RWPE2 (cell line): ENCODE measurements around the gene MPRIP.

Experiments
- ATAC-seq: fragments of 200-7000 bp; cut with Tn5 transposase; 3 replicates; pipeline ENCODE4 v1.9.1; 2021; ENCODE audit warnings: low read depth
- DNase-seq: peaks from one replicate; pipeline ENCODE4 v3.0.0-alpha.2; 2020; ENCODE audit warnings: low spot score
- H3K27ac ChIP-seq: fragments of 450-650 bp; 2 replicates; pipeline ENCODE4 v1.5.1; 2017; ENCODE audit warnings: mild to moderate bottlenecking; ENCODE audit not compliant: poor library complexity, severe bottlenecking
- H3K27me3 ChIP-seq: fragments of 250-450 bp; sonication (Bioruptor Pico); 2 replicates; pipeline ENCODE4 v1.5.1; 2021; ENCODE audit warnings: mild to moderate bottlenecking, moderate library complexity; ENCODE audit not compliant: insufficient read depth, poor library complexity, severe bottlenecking
- H3K36me3 ChIP-seq: fragments of 250-450 bp; sonication (Bioruptor Pico); 2 replicates; pipeline ENCODE4 v1.5.1; 2020; ENCODE audit warnings: low read depth, mild to moderate bottlenecking, moderate library complexity
- H3K4me1 ChIP-seq: fragments of 250-450 bp; sonication (Bioruptor Pico); 2 replicates; pipeline ENCODE4 v1.5.1; 2021; ENCODE audit warnings: mild to moderate bottlenecking, moderate library complexity; ENCODE audit not compliant: insufficient read depth, poor library complexity, severe bottlenecking
- H3K4me3 ChIP-seq: fragments of 250-450 bp; sonication (Bioruptor Pico); 2 replicates; pipeline ENCODE4 v1.5.1; 2021; ENCODE audit warnings: mild to moderate bottlenecking, moderate library complexity; ENCODE audit not compliant: severe bottlenecking
- H3K9me3 ChIP-seq: fragments of 250-450 bp; sonication (Bioruptor Pico); 2 replicates; pipeline ENCODE4 v1.5.1; 2021; ENCODE audit warnings: mild to moderate bottlenecking, moderate library complexity; ENCODE audit not compliant: severe bottlenecking
- TF ChIP-seq, protein P1 (sequence below): fragments of 450-650 bp; IDR thresholded peaks from one replicate; pipeline ENCODE4 v1.5.1; 2017; ENCODE audit warnings: mild to moderate bottlenecking, moderate library complexity; ENCODE audit not compliant: poor library complexity, severe bottlenecking

Gene MPRIP

DNA sequence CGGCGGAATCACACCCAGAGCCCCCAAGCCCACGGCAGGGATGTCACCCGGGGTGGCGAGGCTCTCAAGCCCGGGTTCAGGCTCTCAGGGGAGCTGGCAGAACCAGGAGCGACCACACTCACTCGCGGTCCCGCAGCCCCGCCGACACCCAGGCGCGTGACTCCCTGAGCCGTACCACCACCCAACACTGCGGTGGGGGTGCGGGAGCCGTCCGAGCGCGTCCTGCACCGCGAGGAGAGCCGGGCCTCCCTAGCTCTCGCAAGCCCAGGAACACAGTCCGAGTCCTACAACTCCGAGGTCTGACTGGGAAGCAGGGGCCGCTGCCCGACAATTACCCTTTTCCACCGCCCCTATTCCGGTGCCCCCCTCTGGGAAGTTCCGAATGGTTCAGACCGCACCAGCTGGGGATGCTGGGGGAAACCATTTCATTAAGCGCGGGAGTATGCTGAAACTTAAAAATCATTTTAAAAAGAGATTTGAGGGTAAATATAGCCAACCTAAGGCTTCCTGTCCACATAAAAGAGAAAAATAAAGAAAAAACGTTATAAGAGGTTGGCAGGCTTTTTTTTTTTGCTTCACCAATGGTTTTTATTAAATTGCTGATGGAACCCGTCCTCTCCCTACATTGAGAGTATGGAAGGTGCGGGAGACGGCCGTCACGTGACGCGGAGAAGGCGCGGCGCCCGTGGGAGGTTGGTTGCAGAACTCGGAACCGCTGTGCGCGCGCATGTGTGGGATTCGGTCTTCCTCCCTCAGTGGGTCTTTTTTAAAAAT lies 195.0 kb downstream of the MPRIP start, which contains the start of gene FLCN:
Gene FLCN, minus strand, starts transcription at position 143 of the 774 bp plus-strand sequence. CDS start 9,031 bp downstream, outside the sequence.
- Histone ChIP-seq H3K36me3 (peaks cover 4% of the 10 kb centered on the region; the same call in 1 of the 2 replicates), H3K27ac (peak within 1 kb of the TSS; percentile 59), H3K4me3 (peak within 1 kb of the TSS; percentile 86), H3K9me3 (no peaks in the 10 kb centered on the region), H3K4me1 (no peaks in the 10 kb centered on the region), H3K27me3 (no peaks in the 10 kb centered on the region)
- DNase-seq (no peak), ATAC-seq (peak; percentile 85)
- TF ChIP-seq, protein P1, sequence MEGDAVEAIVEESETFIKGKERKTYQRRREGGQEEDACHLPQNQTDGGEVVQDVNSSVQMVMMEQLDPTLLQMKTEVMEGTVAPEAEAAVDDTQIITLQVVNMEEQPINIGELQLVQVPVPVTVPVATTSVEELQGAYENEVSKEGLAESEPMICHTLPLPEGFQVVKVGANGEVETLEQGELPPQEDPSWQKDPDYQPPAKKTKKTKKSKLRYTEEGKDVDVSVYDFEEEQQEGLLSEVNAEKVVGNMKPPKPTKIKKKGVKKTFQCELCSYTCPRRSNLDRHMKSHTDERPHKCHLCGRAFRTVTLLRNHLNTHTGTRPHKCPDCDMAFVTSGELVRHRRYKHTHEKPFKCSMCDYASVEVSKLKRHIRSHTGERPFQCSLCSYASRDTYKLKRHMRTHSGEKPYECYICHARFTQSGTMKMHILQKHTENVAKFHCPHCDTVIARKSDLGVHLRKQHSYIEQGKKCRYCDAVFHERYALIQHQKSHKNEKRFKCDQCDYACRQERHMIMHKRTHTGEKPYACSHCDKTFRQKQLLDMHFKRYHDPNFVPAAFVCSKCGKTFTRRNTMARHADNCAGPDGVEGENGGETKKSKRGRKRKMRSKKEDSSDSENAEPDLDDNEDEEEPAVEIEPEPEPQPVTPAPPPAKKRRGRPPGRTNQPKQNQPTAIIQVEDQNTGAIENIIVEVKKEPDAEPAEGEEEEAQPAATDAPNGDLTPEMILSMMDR, result no peak

DNA sequence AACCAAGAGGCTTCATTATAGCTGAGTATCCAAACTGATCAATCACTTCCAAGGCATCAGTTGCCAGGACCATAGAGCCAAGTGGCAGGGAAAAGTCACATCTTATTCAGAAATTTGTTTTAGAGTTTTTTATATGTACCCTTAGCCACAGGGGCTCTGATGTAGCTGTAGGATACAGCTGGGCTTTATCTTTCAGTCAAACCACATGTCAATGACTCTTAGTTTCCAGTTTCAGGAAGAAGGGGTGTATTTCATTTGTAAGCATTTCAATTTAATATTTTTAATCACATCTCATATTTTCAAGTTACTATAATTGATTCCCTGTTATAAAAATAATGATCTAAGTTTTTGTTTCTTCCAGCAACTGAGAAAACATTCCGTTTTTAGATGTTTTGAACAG lies 197.6 kb downstream of the MPRIP start:
- H3K4me1 ChIP-seq, result no peaks in the 10 kb centered on the region
- TF ChIP-seq, protein P1, result no peak
- no peak for DNase-seq
- no peaks in the 10 kb centered on the region for H3K27me3 ChIP-seq
- no peak for ATAC-seq
- H3K4me3 ChIP-seq, result no peak overlapping the region
- no peaks in the 10 kb centered on the region for H3K36me3 ChIP-seq
- no peak overlapping the region for H3K27ac ChIP-seq
- H3K9me3 ChIP-seq, result no peaks in the 10 kb centered on the region

DNA sequence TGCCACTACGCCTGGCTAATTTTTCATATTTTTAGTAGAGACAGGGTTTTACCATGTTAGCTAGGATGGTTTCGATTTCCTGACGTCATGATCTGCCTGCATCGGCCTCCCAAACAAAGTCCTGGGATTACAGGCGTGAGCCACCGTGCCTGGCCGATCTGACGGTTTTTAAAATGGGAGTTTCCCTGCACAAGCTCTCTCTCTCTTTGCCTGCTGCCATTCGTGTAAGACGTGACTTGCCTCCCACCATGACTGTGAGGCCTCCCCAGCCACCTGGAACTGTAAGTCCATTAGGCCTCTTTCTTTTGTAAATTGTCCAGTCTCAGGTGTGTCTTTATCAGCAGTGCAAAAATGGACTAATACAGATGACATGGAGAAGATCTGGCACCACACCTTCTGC lies 199.4 kb downstream of the MPRIP start:
- TF ChIP-seq, protein P1, result no peak
- ATAC-seq, result no peak
- no peak for DNase-seq
- H3K27me3 ChIP-seq, result no peaks in the 10 kb centered on the region
- no peaks in the 10 kb centered on the region for H3K9me3 ChIP-seq
- no peaks in the 10 kb centered on the region for H3K4me1 ChIP-seq
- H3K36me3 ChIP-seq, result peaks cover 8% of the 10 kb centered on the region
- no peak overlapping the region for H3K4me3 ChIP-seq
- no peak overlapping the region for H3K27ac ChIP-seq

DNA sequence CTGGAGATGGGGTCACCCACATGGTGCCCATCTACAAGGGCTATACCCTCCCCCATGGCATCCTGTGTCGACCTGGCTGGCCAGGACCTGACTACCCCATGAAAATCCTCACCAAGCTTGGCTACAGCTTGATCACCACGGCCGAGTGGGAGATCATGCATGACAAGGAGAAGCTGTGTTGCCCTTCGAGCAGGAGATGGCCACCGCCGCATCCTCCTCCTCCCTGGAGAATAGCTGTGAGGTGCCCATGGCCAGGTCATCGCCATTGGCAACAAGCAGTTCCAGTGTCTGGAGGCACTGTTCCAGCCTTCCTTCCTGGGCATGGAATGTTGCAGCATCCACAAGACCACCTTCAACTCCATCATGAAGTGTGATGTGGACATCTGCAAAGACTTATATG lies 200.0 kb downstream of the MPRIP start:
- Histone ChIP-seq H3K9me3 (no peaks in the 10 kb centered on the region), H3K27ac (no peak overlapping the region), H3K4me3 (no peak overlapping the region), H3K4me1 (no peaks in the 10 kb centered on the region), H3K36me3 (peaks cover 14% of the 10 kb centered on the region), H3K27me3 (no peaks in the 10 kb centered on the region)
- no peak for ATAC-seq
- no peak for DNase-seq
- TF ChIP-seq, protein P1, result no peak
